Astrocyte of the cerebellum (primary cell): ENCODE measurements around the gene PPCS.
"Not testable (repeated sequence)": the region's sequence is repeated elsewhere in the genome, so short reads cannot be mapped to it uniquely, and the experiment has no call there.

ENCODE experiments used
- DNase-seq: peaks from one replicate; pipeline ENCODE4 v3.0.0-alpha.2; 2011; ENCODE audit warnings: low read depth
- H3K4me3 ChIP-seq: 2 replicates; pipeline ENCODE4 v1.5.1; 2011; ENCODE audit warnings: mild to moderate bottlenecking, low read depth, low read length, moderate library complexity
- CTCF ChIP-seq: IDR thresholded peaks from 2 replicates; pipeline ENCODE4 v1.5.1; 2012; ENCODE audit warnings: low read length, low read depth, moderate library complexity, mild to moderate bottlenecking; ENCODE audit errors: missing control alignments
- in situ Hi-C: cut with HindIII; loops from 2 replicates; pipeline ENCODE4 v1.10.0; 2017; ENCODE audit warnings: low sequenced_read_pairs

The PPCS gene

GRCh38 chr1:42479621-42480020 lies 23.3 kb downstream of the PPCS start:
- no peak overlapping the region for H3K4me3 ChIP-seq
- DNase-seq: no peak
- in situ Hi-C loops: no loop called here
- no peak for TF ChIP-seq CTCF

DNA sequence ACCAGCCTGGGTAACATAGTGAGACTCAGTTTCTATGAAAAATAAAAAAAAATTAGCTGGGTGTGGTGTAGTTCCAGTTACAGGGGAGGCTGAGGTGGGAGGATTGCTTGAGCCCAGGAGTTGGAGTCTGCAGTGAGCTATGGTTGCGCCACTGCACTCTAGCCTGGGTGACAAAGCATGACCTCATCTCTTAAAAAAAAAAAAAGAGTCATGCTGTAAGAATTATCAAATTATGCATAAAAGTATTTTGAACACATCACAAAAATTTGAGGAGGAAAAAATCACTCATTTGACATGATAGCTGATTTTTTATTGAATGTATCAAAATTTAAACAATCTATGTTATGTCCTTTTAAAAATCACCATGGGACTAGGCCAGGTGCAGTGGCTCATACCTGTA lies 24.6 kb downstream of the PPCS start:
- no peak overlapping the region for H3K4me3 ChIP-seq
- in situ Hi-C loops: no loop called here
- DNase-seq: no peak
- TF ChIP-seq CTCF: no peak

DNA sequence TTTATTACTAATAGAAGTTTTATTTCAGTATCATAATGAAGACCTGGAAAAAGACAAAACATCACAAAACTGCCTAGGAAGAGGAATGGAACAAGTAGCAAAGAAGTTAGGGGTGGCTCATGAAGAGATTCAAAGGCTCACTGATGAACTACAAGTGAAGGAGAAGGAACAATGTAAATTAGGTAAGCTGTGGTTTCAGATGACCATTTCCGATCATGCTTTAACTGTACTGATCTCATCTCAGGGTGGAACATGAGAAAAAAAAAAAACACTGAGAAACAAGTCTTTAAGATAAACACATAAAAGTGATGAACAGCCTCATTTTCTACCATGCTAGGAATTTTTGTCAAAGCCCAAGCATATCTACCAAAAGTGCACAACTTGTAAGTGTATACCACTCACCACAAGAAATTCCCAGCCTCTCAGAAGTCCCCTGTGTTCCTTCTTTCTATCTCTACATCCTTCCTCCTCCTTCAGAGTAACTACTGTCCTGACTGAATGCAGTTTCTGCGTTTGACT lies 26.4 kb downstream of the PPCS start:
- no peak for TF ChIP-seq CTCF
- in situ Hi-C loops: no loop called here
- H3K4me3 ChIP-seq: no peak overlapping the region
- no peak for DNase-seq

GRCh38 chr1:42484382-42484781 lies 28.0 kb downstream of the PPCS start:
- no peak for TF ChIP-seq CTCF
- no peak overlapping the region for H3K4me3 ChIP-seq
- peak; percentile 24 for DNase-seq
- in situ Hi-C loops: no loop called here

- no peak overlapping the region for H3K4me3 ChIP-seq
- no peak for TF ChIP-seq CTCF
- in situ Hi-C loops: no loop called here
- DNase-seq: no peak
Measured at GRCh38 chr1:42490237-42490636, 33.9 kb downstream of the PPCS start.

DNA sequence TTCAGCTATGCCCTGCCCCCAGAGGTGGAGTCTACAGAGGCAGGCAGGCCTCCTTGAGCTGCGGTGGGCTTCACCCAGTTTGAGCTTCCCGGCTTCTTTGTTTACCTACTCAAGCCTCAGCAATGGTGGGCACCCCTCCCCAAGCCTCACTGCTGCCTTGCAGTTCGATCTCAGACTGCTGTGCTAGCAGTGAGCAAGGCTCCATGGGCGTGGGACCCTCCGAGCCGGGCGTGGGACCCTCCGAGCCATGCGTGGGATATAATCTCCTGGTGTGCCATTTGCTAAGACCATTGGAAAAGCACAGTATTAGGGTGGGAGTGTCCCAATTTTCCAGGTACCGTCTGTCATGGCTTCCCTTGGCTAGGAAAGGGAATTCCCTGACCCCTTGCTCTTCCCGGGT lies 45.7 kb downstream of the PPCS start:
- DNase-seq, H3K4me3 ChIP-seq, in situ Hi-C loops: not testable (repeated sequence)

DNA sequence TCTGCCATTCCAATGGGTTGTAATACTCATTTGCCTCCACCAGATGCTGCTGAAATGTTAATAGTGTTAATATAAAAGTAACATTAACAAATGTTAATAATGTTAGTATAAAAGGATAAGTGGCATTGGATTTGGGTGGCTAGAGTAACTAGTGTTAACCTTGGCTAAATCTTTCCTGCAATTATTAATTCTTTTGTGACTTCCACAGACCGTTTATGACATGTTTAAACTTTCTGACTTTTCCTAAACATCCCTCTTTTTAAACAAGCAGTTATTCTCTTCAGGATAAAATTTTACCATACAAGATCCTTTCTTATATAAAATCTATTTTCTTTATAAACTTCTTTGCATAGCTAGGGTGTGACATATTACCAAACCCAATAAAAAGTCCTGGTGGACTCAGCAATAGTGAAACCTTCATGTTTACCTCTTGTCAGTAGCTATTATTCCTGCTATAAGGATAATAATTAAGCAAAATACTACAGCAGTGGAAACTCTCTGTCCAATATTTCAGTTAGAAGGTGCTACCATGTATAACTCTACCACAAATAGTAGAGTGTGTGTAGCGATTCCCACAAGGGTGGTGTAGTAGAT lies 48.3 kb downstream of the PPCS start:
- DNase-seq: no peak
- no peak overlapping the region for H3K4me3 ChIP-seq
- no peak for TF ChIP-seq CTCF
- in situ Hi-C loops: no loop called here
